Measurements from ENCODE around the gene CKS1B. TPM values are rescaled to one million over a fixed set of nuclear protein-coding genes. Genes with fewer than 3 reads are reported as not detected.

CKS1B gene
- total and polyA plus RNA-seq, 5 experiments from 2014 or later, result 11.1 to 66.6 (median 58.0) TPM

- Mint-ChIP-seq H3K27ac (peak overlapping the region in 1 of 10 donors; percentile 79), H3K9me3 (no peaks in the 10 kb centered on the region), H3K36me3 (peaks cover 0 to 2% (median 0%) of the 10 kb centered on the region in 3 donors), H3K27me3 (peaks cover 0 to 28% (median 5%) of the 10 kb centered on the region in 5 donors), H3K4me1 (peaks cover 0 to 10% (median 6%) of the 10 kb centered on the region in 4 donors), H3K4me3 (no peak overlapping the region)
- ATAC-seq, result no peak
- no peak for DNase-seq
- POLR2A ChIA-PET, result no interaction called here
Measured at GRCh38 chr1:155023627-155024026, 49.1 kb downstream of the CKS1B start.

GRCh38 chr1:155024315-155024714 lies 49.8 kb downstream of the CKS1B start:
- POLR2A ChIA-PET, result no interaction called here
- Mint-ChIP-seq H3K27ac (no peak overlapping the region), H3K36me3 (peaks cover 0 to 2% (median 0%) of the 10 kb centered on the region in 3 donors)

GRCh38 chr1:155026154-155026553 lies 51.7 kb downstream of the CKS1B start:
- H3K27ac Mint-ChIP-seq, result no peak overlapping the region
- no peaks in the 10 kb centered on the region for H3K9me3 Mint-ChIP-seq
- POLR2A ChIA-PET, result no interaction called here
- DNase-seq (no peak), ATAC-seq (no peak)
- peaks cover 0 to 2% (median 0%) of the 10 kb centered on the region in 3 donors for H3K36me3 Mint-ChIP-seq
- peaks cover 0 to 6% (median 0%) of the 10 kb centered on the region in 4 donors for H3K4me1 Mint-ChIP-seq
- peaks cover 0 to 18% (median 5%) of the 10 kb centered on the region in 5 donors for H3K27me3 Mint-ChIP-seq
- no peak overlapping the region for H3K4me3 Mint-ChIP-seq

More at GRCh38 chr1:155024315-155024714, 49.8 kb downstream of the CKS1B start:
- Mint-ChIP-seq H3K4me1 (peaks cover 0 to 7% (median 6%) of the 10 kb centered on the region in 4 donors), H3K27me3 (peaks cover 0 to 28% (median 5%) of the 10 kb centered on the region in 5 donors), H3K9me3 (no peaks in the 10 kb centered on the region), H3K4me3 (no peak overlapping the region)
- DNase-seq (no peak), ATAC-seq (no peak)

- DNase-seq (no peak), ATAC-seq (no peak)
- Mint-ChIP-seq H3K4me3 (no peak overlapping the region), H3K36me3 (peaks cover 0 to 2% (median 0%) of the 10 kb centered on the region in 3 donors), H3K27ac (no peak overlapping the region), H3K9me3 (no peaks in the 10 kb centered on the region), H3K27me3 (peaks cover 0 to 17% (median 5%) of the 10 kb centered on the region in 5 donors), H3K4me1 (peaks cover 0 to 2% (median 0%) of the 10 kb centered on the region in 4 donors)
- POLR2A ChIA-PET, result no interaction called here
Measured at GRCh38 chr1:155026588-155026987, 52.1 kb downstream of the CKS1B start.

Small RNA genes within 50 kb of the gene (microRNA-seq; reads per million reads assigned to microRNA genes)
- gene MIR4258 (ENCODE audit: borderline microRNAs expressed), result not detected

Other genes with a start within 250 kb of the CKS1B start
- gene KCNN3, start 104.4 kb upstream of the CKS1B start, total RNA-seq, result under 1 TPM in 1 of 2 experiments, not detected in 1; 0.08 TPM
- gene KCNN3, start 104.4 kb upstream of the CKS1B start, polyA plus RNA-seq, result not detected
- 10 to 100 TPM; 11.7 to 13.5 TPM for gene PMVK, start 38.0 kb upstream of the CKS1B start, total RNA-seq
- 10 to 100 TPM; 41.0 to 45.7 (median 45.1) TPM for gene PMVK, start 38.0 kb upstream of the CKS1B start, polyA plus RNA-seq
- gene PBXIP1, start 18.6 kb upstream of the CKS1B start, total RNA-seq, result 100 to 1,000 TPM; 317 to 319 TPM
- gene PBXIP1, start 18.6 kb upstream of the CKS1B start, polyA plus RNA-seq, result 100 to 1,000 TPM; 182 to 239 (median 183) TPM
- 10 to 100 TPM; 55.6 to 57.3 TPM for gene PYGO2, start 12.9 kb upstream of the CKS1B start, total RNA-seq
- gene PYGO2, start 12.9 kb upstream of the CKS1B start, polyA plus RNA-seq, result 10 to 100 TPM; 21.5 to 50.8 (median 35.8) TPM
- 10 to 100 TPM; 60.7 to 68.5 TPM for gene SHC1, start 3.9 kb upstream of the CKS1B start, total RNA-seq
- 10 to 100 TPM; 22.6 to 27.4 (median 24.4) TPM for gene SHC1, start 3.9 kb upstream of the CKS1B start, polyA plus RNA-seq
- 10 to 100 TPM; 46.6 to 46.8 TPM for gene FLAD1, start 8.7 kb downstream of the CKS1B start, total RNA-seq
- 10 to 100 TPM; 30.9 to 41.8 (median 31.9) TPM for gene FLAD1, start 8.7 kb downstream of the CKS1B start, polyA plus RNA-seq
- gene LENEP, start 18.9 kb downstream of the CKS1B start, total RNA-seq, result under 1 TPM; 0.77 to 0.91 TPM
- gene LENEP, start 18.9 kb downstream of the CKS1B start, polyA plus RNA-seq, result not detected
- 10 to 100 TPM; 12.9 to 13.1 TPM for gene ZBTB7B, start 28.1 kb downstream of the CKS1B start, total RNA-seq
- under 1 TPM; 0.12 to 0.59 (median 0.46) TPM for gene ZBTB7B, start 28.1 kb downstream of the CKS1B start, polyA plus RNA-seq
- 1 to 10 TPM in 1 of 2 experiments, under 1 TPM in 1; 0.83 to 1.1 TPM for gene DCST2, start 59.1 kb downstream of the CKS1B start, total RNA-seq
- not detected for gene DCST2, start 59.1 kb downstream of the CKS1B start, polyA plus RNA-seq
- gene DCST1, start 59.1 kb downstream of the CKS1B start, total RNA-seq, result not detected
- gene DCST1, start 59.1 kb downstream of the CKS1B start, polyA plus RNA-seq, result not detected
- 10 to 100 TPM; 21.1 to 21.9 TPM for gene ADAM15, start 76.6 kb downstream of the CKS1B start, total RNA-seq
- 1 to 10 TPM; 2.8 to 4.5 (median 3.1) TPM for gene ADAM15, start 76.6 kb downstream of the CKS1B start, polyA plus RNA-seq
- 1 to 10 TPM; 4.6 to 5.3 TPM for gene EFNA4, start 89.1 kb downstream of the CKS1B start, total RNA-seq
- 1 to 10 TPM; 1.0 to 2.6 (median 1.1) TPM for gene EFNA4, start 89.1 kb downstream of the CKS1B start, polyA plus RNA-seq
- gene EFNA3, start 104.2 kb downstream of the CKS1B start, total RNA-seq, result 1 to 10 TPM in 1 of 2 experiments, under 1 TPM in 1; 0.88 to 1.2 TPM
- 1 to 10 TPM in 1 of 3 donors, under 1 TPM in 2; 0.53 to 1.3 (median 0.56) TPM for gene EFNA3, start 104.2 kb downstream of the CKS1B start, polyA plus RNA-seq
- 1 to 10 TPM; 8.5 to 8.6 TPM for gene EFNA1, start 153.2 kb downstream of the CKS1B start, total RNA-seq
- gene EFNA1, start 153.2 kb downstream of the CKS1B start, polyA plus RNA-seq, result 10 to 100 TPM in 1 of 3 donors, 1 to 10 TPM in 2; 2.9 to 12.0 (median 7.7) TPM
- gene SLC50A1, start 161.2 kb downstream of the CKS1B start, total RNA-seq, result 10 to 100 TPM; 26.7 to 26.9 TPM
- gene SLC50A1, start 161.2 kb downstream of the CKS1B start, polyA plus RNA-seq, result 10 to 100 TPM; 50.3 to 72.7 (median 62.3) TPM
- 10 to 100 TPM; 45.2 to 59.8 TPM for gene DPM3, start 165.8 kb downstream of the CKS1B start, total RNA-seq
- gene DPM3, start 165.8 kb downstream of the CKS1B start, polyA plus RNA-seq, result 100 to 1,000 TPM; 103 to 159 (median 159) TPM
- 100 to 1,000 TPM; 148 to 152 TPM for gene KRTCAP2, start 198.6 kb downstream of the CKS1B start, total RNA-seq
- 100 to 1,000 TPM; 453 to 495 (median 490) TPM for gene KRTCAP2, start 198.6 kb downstream of the CKS1B start, polyA plus RNA-seq
- gene TRIM46, start 199.2 kb downstream of the CKS1B start, total RNA-seq, result 1 to 10 TPM; 4.0 to 4.1 TPM
- under 1 TPM; 0.40 to 0.92 (median 0.60) TPM for gene TRIM46, start 199.2 kb downstream of the CKS1B start, polyA plus RNA-seq
- gene THBS3, start 233.2 kb downstream of the CKS1B start, total RNA-seq, result 10 to 100 TPM; 36.8 to 37.9 TPM
- gene THBS3, start 233.2 kb downstream of the CKS1B start, polyA plus RNA-seq, result 1 to 10 TPM; 1.2 to 3.8 (median 3.0) TPM
- 10 to 100 TPM; 26.9 to 27.1 TPM for gene MTX1, start 234.0 kb downstream of the CKS1B start, total RNA-seq
- gene MTX1, start 234.0 kb downstream of the CKS1B start, polyA plus RNA-seq, result 10 to 100 TPM; 45.8 to 50.7 (median 48.5) TPM